ENCODE results near the gene CFAP45. TPM values are rescaled to one million over a fixed set of nuclear protein-coding genes. Genes with fewer than 3 reads are reported as not detected.
A peak's percentile ranks its signal among the peaks of the same experiment; 100 is the strongest.

Gene CFAP45
- 1 to 10 TPM; 1.3 to 9.2 TPM for total RNA-seq
- 10 to 100 TPM in 1 of 2 donors, 1 to 10 TPM in 1; 9.8 to 11.7 TPM for polyA plus RNA-seq (ENCODE audit: insufficient read length in 2 of 2)
- long read RNA-seq, donor 1, partial matches to known transcripts, result 0 of 1 reads
- long read RNA-seq, donor 1, other reads (novel, unspliced or antisense), result 0 of 1 reads
- long read RNA-seq, donor 2, result 0 reads
- long read RNA-seq, donor 3, result 0 reads
- long read RNA-seq, donor 4, partial matches to known transcripts, result 0 of 2 reads
- long read RNA-seq, donor 4, other reads (novel, unspliced or antisense), result 0 of 2 reads

DNA sequence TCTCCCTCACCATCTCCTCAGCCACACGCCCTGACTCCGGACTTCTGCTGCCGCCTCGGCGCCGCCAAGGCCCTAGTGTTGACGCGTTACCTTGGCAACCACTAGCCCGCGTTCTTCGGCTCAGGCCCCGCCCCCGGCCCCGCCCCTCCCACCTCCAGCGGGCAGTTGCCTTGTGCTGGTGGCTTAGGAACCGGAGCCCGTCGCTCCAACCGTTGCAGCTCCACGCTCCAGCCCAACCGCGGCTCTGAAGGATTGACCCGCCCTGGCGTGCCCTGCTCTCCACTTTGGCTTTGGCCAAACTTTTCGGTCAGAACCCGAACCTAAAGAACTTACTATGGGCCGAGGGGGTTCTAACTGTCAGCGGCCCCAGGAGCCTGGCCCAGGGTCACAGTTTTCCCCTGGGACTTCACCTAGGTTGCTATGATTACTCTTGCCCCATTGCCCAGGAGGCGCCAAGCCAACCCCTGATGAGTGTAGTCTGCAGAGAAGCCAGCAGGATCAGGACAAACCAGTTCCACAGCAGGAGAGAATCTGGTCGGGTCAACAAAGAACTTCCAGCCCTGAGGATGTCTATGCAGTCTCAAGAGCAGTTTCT is at the start of gene CFAP45:
Gene CFAP45 (minus strand): TSS at position 80 of the 595 bp plus-strand sequence. CDS start 67 bp downstream, at position 13.
- 4% methylated on average over 30 of the region's 30 CpGs for WGBS (ENCODE audit: insufficient coverage)
- Histone ChIP-seq H3K4me3 (ENCODE audit: low read depth, low read length) (no peak within 1 kb of the TSS), H3K9me3 (ENCODE audit: control insufficient read depth, insufficient read depth, low read length) (peaks cover 2% of the 10 kb centered on the region), H3K4me1 (ENCODE audit: control insufficient read depth, insufficient read depth, low read length) (peaks cover 9% of the 10 kb centered on the region), H3K27me3 (ENCODE audit: control insufficient read depth, insufficient read depth, low read length) (peaks cover 2% of the 10 kb centered on the region), H3K36me3 (ENCODE audit: control insufficient read depth, insufficient read depth, low read length) (no peaks in the 10 kb centered on the region), H3K27ac (ENCODE audit: low read depth, low read length) (no peak within 1 kb of the TSS)
- DNase-seq (ENCODE audit: low read depth in 4 of 6, low spot score in 6 of 6), result peak in 3 of 6 donors; percentile 42 to 86 (median 77)

GRCh38 chr1:159949123-159949522 is 49.2 kb upstream of the CFAP45 start:
- Histone ChIP-seq H3K36me3 (ENCODE audit: control insufficient read depth, insufficient read depth, low read length) (no peaks in the 10 kb centered on the region), H3K27me3 (ENCODE audit: control insufficient read depth, insufficient read depth, low read length) (peaks cover 7% of the 10 kb centered on the region), H3K9me3 (ENCODE audit: control insufficient read depth, insufficient read depth, low read length) (no peaks in the 10 kb centered on the region), H3K4me1 (ENCODE audit: control insufficient read depth, insufficient read depth, low read length) (peaks cover 20% of the 10 kb centered on the region), H3K27ac (ENCODE audit: low read depth, low read length) (no peak overlapping the region), H3K4me3 (ENCODE audit: low read depth, low read length) (no peak overlapping the region)
- no peak for DNase-seq (ENCODE audit: low read depth in 4 of 6, low spot score in 6 of 6)
- WGBS (ENCODE audit: insufficient coverage), result 89% methylated on average over 6 of the region's 6 CpGs

DNA sequence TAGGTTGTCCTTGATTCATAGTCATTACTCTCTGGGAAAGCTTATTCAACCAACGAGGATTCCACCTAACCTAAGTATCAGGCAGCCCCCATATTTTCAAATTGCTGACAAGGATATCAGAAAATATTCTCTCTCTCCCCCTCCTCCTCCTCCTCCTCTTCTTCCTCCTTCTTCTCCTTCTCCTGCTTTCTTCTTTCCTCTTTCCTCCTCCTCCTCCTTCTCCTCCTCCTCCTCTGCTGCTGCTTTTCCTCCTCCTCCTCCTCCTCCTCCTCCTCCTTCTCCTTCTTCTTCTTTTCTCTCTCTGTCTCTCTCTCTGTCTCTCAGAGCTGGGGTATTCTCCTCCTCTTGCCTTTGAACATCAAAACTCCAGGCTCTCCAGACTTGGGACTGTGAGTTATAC is 48.0 kb upstream of the CFAP45 start:
- no peaks in the 10 kb centered on the region for H3K36me3 ChIP-seq (ENCODE audit: control insufficient read depth, insufficient read depth, low read length)
- DNase-seq (ENCODE audit: low read depth in 4 of 6, low spot score in 6 of 6), result no peak
- peaks cover 22% of the 10 kb centered on the region for H3K4me1 ChIP-seq (ENCODE audit: control insufficient read depth, insufficient read depth, low read length)
- no peak overlapping the region for H3K4me3 ChIP-seq (ENCODE audit: low read depth, low read length)
- H3K27me3 ChIP-seq (ENCODE audit: control insufficient read depth, insufficient read depth, low read length), result peaks cover 10% of the 10 kb centered on the region
- H3K27ac ChIP-seq (ENCODE audit: low read depth, low read length), result no peak overlapping the region
- H3K9me3 ChIP-seq (ENCODE audit: control insufficient read depth, insufficient read depth, low read length), result no peaks in the 10 kb centered on the region
- 44% methylated on average over 1 of the region's 1 CpG for WGBS (ENCODE audit: insufficient coverage)

GRCh38 chr1:159946242-159947187 is 46.5 kb upstream of the CFAP45 start:
- H3K27ac ChIP-seq (ENCODE audit: low read depth, low read length), result no peak overlapping the region

DNA sequence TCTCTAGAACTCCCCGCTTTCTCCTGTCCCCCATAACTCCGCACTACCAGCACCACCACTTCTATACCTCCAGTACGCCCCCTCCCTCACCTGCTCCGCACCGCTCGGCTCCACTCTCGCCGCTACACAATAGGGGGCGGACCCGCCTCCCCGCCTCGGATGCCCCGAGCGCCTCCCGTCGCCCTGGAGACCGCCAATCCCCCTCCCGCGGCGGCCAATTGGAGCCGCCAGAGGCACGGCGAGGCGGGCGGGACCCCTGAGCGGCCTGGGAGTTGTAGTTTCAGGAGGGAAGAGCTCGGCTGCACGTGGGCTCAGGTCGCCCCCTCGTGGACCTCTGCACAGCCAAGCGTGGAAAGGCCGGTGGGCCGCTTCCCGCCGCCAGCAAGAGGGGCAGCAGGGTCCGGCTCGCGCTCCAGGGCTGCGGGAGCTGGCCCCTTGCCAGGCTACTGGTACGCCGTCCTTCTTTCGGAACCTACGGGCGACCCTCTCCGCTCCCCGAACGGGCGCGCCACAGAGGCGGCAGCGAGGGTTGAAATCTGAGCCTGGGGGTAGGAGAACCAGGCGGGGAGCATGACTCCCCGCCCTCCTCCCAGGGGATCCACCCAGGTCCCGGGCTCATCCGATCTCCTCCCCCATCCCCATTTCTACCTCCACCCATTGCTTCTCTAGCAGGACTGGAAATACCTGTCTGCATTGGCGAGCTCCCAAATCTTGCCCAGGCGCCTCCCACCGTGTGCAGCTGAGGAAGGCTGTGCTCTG is 45.7 kb upstream of the CFAP45 start, which contains the start of gene IGSF9:
Gene IGSF9 (minus strand): TSS at position 131 of the 759 bp plus-strand sequence. CDS start 2,159 bp downstream, outside the sequence.
- Histone ChIP-seq H3K36me3 (ENCODE audit: control insufficient read depth, insufficient read depth, low read length) (no peaks in the 10 kb centered on the region), H3K27me3 (ENCODE audit: control insufficient read depth, insufficient read depth, low read length) (peaks cover 10% of the 10 kb centered on the region), H3K9me3 (ENCODE audit: control insufficient read depth, insufficient read depth, low read length) (no peaks in the 10 kb centered on the region), H3K27ac (ENCODE audit: low read depth, low read length) (no peak within 1 kb of the TSS), H3K4me1 (ENCODE audit: control insufficient read depth, insufficient read depth, low read length) (peaks cover 40% of the 10 kb centered on the region), H3K4me3 (ENCODE audit: low read depth, low read length) (peak within 1 kb of the TSS; percentile 39)
- DNase-seq (ENCODE audit: low read depth in 4 of 6, low spot score in 6 of 6), result peak in 5 of 6 donors; percentile 58 to 96 (median 81)
- WGBS (ENCODE audit: insufficient coverage), result under 1% methylated on average over 58 of the region's 58 CpGs

More at GRCh38 chr1:159946242-159947187, 46.5 kb upstream of the CFAP45 start:
- peaks cover 10% of the 10 kb centered on the region for H3K27me3 ChIP-seq (ENCODE audit: control insufficient read depth, insufficient read depth, low read length)
- peak overlapping the region; percentile 39 for H3K4me3 ChIP-seq (ENCODE audit: low read depth, low read length)
- WGBS (ENCODE audit: insufficient coverage), result 52% methylated on average over 7 of the region's 9 CpGs
- no peaks in the 10 kb centered on the region for H3K9me3 ChIP-seq (ENCODE audit: control insufficient read depth, insufficient read depth, low read length)
- peaks cover 34% of the 10 kb centered on the region for H3K4me1 ChIP-seq (ENCODE audit: control insufficient read depth, insufficient read depth, low read length)
- DNase-seq (ENCODE audit: low read depth in 4 of 6, low spot score in 6 of 6), result no peak
- H3K36me3 ChIP-seq (ENCODE audit: control insufficient read depth, insufficient read depth, low read length), result no peaks in the 10 kb centered on the region

DNA sequence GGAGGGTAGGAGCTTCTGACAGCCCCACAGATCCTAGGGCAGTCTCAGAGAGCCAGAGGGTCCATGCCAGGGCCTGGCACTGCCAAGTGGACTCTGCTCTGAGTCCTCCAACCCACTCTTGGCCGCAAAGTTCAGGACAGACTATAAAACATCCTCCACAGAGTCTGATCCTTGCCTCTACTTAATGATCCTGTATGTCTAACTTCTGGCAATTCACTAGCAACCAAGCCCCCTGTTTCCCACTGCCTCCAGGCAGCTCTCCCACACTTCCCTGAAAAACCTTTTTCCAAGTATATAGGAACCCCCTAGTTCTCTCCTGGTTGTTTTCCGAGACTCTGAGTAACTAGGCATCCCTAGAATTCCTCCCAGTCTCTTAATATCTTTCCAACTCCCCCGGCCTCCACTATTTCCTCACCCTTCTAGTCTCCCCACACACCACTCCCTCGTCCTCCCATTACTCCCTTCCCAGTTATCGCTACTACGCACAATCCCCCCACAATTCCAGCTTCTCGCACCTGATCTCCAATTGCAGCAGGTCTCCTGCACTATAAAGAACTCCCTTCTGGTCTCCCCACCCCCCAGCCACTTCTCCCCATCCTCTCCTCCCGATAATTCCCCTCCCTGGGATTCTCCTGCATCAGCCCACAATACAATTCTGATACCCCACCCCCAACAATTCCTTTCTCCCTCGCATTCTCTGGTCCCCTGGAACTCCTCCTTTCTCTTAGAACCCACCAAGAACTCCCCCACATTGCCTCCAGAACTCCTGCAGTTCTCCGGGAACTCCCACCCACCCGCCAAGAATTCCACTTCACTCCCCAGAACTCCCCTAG is 44.9 kb upstream of the CFAP45 start:
- peaks cover 10% of the 10 kb centered on the region for H3K27me3 ChIP-seq (ENCODE audit: control insufficient read depth, insufficient read depth, low read length)
- H3K4me1 ChIP-seq (ENCODE audit: control insufficient read depth, insufficient read depth, low read length), result peaks cover 40% of the 10 kb centered on the region
- DNase-seq (ENCODE audit: low read depth in 4 of 6, low spot score in 6 of 6), result peak in 1 of 6 donors; percentile 21
- 10% methylated on average over 11 of the region's 11 CpGs for WGBS (ENCODE audit: insufficient coverage)
- H3K4me3 ChIP-seq (ENCODE audit: low read depth, low read length), result peak overlapping the region; percentile 39
- H3K9me3 ChIP-seq (ENCODE audit: control insufficient read depth, insufficient read depth, low read length), result no peaks in the 10 kb centered on the region
- H3K36me3 ChIP-seq (ENCODE audit: control insufficient read depth, insufficient read depth, low read length), result no peaks in the 10 kb centered on the region
- H3K27ac ChIP-seq (ENCODE audit: low read depth, low read length), result no peak overlapping the region

DNA sequence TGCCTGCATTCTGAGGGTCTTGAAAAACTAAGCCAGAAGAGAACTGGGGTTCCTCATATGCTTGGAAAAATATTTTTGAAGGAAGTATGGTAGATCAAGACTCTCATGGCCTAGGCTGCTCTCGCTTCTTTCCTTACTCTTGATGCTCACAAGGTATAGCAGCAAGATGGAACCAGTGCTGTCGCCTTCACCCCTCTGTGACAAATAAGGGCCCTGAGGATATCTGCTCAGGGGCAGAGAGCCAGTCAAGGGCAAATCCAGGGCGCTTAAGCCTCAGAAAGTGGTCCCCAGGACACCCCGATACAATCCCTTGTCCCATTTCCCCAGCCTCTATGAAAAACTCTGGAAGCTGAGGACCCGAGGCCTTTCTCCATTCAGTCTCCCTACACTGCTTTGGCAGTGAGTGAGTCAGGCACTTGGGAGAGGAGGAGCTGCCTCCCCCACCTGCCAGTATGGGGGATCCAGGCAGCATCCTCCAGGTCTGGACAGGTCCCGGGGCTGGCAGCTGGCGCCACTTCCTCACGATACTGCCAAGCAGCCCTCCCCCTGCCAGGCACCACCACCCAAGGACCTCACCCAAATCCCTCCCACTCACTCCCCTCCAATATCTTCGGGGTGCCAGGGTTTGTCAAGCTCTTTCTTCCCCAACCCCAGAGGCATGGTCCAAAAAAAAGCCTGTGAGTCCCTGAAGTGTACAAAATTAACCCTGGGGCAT is 44.1 kb upstream of the CFAP45 start:
- WGBS (ENCODE audit: insufficient coverage), result 76% methylated on average over 8 of the region's 9 CpGs
- Histone ChIP-seq H3K4me1 (ENCODE audit: control insufficient read depth, insufficient read depth, low read length) (peaks cover 40% of the 10 kb centered on the region), H3K27ac (ENCODE audit: low read depth, low read length) (no peak overlapping the region), H3K4me3 (ENCODE audit: low read depth, low read length) (no peak overlapping the region), H3K27me3 (ENCODE audit: control insufficient read depth, insufficient read depth, low read length) (peaks cover 10% of the 10 kb centered on the region), H3K9me3 (ENCODE audit: control insufficient read depth, insufficient read depth, low read length) (no peaks in the 10 kb centered on the region), H3K36me3 (ENCODE audit: control insufficient read depth, insufficient read depth, low read length) (no peaks in the 10 kb centered on the region)
- DNase-seq (ENCODE audit: low read depth in 4 of 6, low spot score in 6 of 6), result peak in 1 of 6 donors; percentile 43

GRCh38 chr1:159943278-159943640 is 43.3 kb upstream of the CFAP45 start:
- Histone ChIP-seq H3K36me3 (ENCODE audit: control insufficient read depth, insufficient read depth, low read length) (no peaks in the 10 kb centered on the region), H3K4me3 (ENCODE audit: low read depth, low read length) (no peak overlapping the region), H3K9me3 (ENCODE audit: control insufficient read depth, insufficient read depth, low read length) (no peaks in the 10 kb centered on the region), H3K27ac (ENCODE audit: low read depth, low read length) (no peak overlapping the region), H3K27me3 (ENCODE audit: control insufficient read depth, insufficient read depth, low read length) (peaks cover 10% of the 10 kb centered on the region), H3K4me1 (ENCODE audit: control insufficient read depth, insufficient read depth, low read length) (peaks cover 40% of the 10 kb centered on the region)
- DNase-seq (ENCODE audit: low read depth in 4 of 6, low spot score in 6 of 6), result no peak
- WGBS (ENCODE audit: insufficient coverage), result 81% methylated on average over 3 of the region's 5 CpGs

All from spinal cord (tissue), 10 donors.